Measurements from ENCODE around the gene SOBP.
A peak's percentile ranks its signal among the peaks of the same experiment; 100 is the strongest.

Gene SOBP

DNA sequence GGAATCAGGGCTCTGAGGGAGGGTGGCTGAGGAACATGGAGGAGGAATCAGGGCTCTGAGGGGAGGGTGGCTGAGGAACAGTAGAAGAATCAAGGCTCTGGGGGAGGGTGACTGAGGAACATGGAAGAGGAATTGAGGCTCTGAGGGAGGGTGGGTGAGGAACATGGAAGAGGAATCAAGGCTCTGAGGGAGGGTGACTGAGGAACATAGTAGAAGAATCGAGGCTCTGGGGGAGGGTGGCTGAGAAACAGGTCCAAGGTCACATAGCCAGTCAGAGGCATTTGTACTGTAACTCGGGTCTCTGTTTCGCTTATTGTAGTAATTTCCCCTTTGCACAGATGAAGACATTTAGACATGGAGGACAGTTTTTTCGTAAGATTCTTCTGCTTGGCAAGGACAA, 164.8 kb downstream of the SOBP start:
- TF ChIP-seq, protein P1, sequence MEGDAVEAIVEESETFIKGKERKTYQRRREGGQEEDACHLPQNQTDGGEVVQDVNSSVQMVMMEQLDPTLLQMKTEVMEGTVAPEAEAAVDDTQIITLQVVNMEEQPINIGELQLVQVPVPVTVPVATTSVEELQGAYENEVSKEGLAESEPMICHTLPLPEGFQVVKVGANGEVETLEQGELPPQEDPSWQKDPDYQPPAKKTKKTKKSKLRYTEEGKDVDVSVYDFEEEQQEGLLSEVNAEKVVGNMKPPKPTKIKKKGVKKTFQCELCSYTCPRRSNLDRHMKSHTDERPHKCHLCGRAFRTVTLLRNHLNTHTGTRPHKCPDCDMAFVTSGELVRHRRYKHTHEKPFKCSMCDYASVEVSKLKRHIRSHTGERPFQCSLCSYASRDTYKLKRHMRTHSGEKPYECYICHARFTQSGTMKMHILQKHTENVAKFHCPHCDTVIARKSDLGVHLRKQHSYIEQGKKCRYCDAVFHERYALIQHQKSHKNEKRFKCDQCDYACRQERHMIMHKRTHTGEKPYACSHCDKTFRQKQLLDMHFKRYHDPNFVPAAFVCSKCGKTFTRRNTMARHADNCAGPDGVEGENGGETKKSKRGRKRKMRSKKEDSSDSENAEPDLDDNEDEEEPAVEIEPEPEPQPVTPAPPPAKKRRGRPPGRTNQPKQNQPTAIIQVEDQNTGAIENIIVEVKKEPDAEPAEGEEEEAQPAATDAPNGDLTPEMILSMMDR (conservative IDR thresholded peaks at IDR 0.05; ENCODE audit: low read depth, low read length): no peak
- DNase-seq (ENCODE audit: low read depth): no peak
- no peak overlapping the region for H3K4me3 ChIP-seq (ENCODE audit: low read depth, low read length)

DNA sequence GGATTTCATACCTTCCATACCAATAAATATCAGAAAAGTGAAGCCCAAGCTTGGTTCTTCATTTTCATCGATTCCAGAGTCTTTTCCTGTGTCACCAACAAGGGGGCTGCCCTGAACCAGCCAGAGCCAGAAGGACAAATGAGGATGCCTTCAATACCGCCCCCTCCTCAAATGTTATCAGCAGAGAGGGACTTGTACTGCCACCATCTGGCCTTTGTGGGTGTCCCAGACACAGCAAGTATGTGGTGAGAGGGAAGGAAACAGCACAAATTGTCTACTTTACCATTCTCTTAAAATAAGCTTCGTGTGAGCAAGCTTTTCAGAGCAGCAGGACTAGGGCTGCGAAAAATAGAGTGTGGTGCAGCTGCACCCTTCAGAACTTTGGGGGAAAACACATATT, 165.3 kb downstream of the SOBP start:
- TF ChIP-seq, protein P1 (conservative IDR thresholded peaks at IDR 0.05; ENCODE audit: low read depth, low read length): peak; percentile 57
- no peak overlapping the region for H3K4me3 ChIP-seq (ENCODE audit: low read depth, low read length)
- peak; percentile 17 for DNase-seq (ENCODE audit: low read depth)

DNA sequence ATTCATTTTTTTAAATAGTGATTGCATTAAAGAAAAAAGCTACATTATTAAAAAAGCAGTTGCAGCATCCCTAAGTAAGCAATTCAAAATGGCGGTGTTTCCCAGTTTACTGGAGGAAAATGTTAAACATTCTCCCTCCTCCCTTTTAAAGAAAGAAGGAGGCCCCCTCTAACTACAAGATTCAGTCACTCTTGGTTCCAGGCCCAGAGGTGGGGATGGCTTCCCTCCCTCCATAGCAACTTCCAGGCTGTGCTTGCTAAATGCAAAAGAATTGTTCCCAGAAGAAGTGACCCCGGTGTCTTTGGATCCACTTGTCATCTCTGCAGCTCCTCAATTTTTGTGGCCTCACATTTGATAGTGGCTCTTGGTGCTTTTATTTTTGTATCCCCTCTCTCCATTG, 165.9 kb downstream of the SOBP start:
- no peak for DNase-seq (ENCODE audit: low read depth)
- TF ChIP-seq, protein P1 (conservative IDR thresholded peaks at IDR 0.05; ENCODE audit: low read depth, low read length): no peak
- H3K4me3 ChIP-seq (ENCODE audit: low read depth, low read length): no peak overlapping the region

DNA sequence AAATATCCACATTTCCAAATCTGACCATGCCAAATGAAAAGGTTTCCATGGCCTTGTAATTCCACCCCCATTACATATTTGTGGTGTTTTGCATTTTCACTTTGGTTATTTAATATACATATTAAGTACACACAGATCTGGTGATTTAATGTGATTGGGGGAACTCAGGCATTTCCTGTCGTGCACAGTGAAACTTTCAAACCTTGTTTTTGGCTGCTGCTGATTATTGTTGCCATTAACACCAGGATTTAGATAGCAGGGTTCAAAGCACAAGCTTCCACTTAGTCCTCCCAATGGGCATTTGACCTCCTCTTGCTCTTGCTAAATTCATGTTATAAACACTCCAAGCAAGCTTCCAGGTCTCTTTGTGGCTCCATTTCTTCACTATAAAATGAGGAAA, 166.5 kb downstream of the SOBP start:
- no peak overlapping the region for H3K4me3 ChIP-seq (ENCODE audit: low read depth, low read length)
- TF ChIP-seq, protein P1 (conservative IDR thresholded peaks at IDR 0.05; ENCODE audit: low read depth, low read length): no peak
- peak; percentile 9 for DNase-seq (ENCODE audit: low read depth)

DNA sequence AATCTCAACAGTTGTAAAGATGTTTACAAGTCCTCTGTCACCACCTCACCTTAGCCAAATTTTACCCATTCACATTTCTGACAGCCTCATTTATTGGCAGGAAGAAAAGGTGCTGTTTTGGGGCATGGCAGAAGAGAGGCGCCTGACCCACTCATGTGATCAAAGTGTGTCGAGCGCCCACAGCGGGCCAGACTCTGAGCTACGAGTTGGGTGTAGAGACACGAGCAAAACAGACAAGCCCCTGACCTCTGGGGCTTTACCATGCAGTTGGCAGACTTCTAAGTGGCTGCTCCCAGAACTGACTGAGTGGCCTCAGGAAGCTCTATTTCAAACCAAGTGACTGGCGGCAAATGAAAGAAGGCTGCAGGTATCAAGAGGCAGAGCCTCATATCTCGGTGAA, 167.0 kb downstream of the SOBP start:
- no peak overlapping the region for H3K4me3 ChIP-seq (ENCODE audit: low read depth, low read length)
- TF ChIP-seq, protein P1 (conservative IDR thresholded peaks at IDR 0.05; ENCODE audit: low read depth, low read length): no peak
- DNase-seq (ENCODE audit: low read depth): no peak

DNA sequence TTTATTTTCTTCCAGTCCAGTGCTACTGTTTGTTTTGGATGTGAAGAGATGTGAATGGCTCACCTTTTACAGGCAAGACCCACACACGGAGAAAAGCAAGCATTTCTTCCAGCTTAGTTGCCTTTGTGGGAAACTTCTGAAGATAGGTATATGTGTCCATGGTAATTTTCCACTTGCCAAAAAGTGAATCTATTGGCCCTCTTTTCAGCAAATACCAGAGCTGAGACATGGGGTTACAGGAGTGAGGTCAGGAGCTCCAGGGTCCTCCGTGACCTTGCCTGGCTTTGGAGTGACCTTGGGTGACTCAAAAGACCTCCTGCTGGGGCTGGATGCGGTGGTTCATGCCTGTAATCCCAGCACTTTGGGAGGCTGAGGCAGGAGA, 167.4 kb downstream of the SOBP start:
- TF ChIP-seq, protein P1 (conservative IDR thresholded peaks at IDR 0.05; ENCODE audit: low read depth, low read length): no peak
- no peak overlapping the region for H3K4me3 ChIP-seq (ENCODE audit: low read depth, low read length)
- DNase-seq (ENCODE audit: low read depth): no peak

DNA sequence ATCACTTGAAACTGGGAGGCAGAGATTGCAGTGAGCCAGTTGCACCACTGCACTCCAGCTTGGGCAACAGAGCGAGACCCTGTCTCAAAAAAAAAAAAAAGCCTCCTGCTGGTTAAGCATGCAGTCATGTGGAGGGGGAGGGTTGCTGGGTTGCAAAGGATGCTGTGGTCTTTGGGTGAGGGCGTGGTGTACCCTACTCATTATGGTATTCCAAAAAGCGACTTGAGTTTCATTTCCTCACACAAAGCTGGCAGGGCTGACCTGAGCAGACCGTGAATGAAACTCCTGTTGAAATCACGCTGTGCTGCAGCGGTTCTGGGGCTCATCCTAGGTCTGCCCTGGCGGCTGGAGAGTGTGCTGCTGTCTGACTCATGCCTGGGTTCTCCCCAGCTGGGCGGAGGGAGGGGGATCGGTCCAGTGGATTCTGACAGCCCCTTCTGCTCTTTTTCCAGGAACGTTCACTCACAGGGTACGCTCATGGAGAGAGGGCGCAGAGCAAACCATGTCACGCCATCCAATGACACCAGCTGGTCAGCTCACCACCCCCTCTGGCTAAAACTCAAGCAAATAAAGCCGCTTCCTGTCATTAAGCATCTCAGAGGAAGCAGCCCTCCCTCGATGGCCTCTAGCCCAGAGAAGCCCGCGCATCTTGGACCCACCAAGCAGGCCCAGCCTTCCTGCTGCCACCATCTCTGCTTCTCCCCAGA, 168.0 kb downstream of the SOBP start:
- TF ChIP-seq, protein P1 (conservative IDR thresholded peaks at IDR 0.05; ENCODE audit: low read depth, low read length): peak; percentile 64
- DNase-seq (ENCODE audit: low read depth): peak; percentile 88
- H3K4me3 ChIP-seq (ENCODE audit: low read depth, low read length): peak overlapping the region; percentile 33

Data from choroid plexus epithelial cell (primary cell).